Ureter (tissue), 1 donor: ENCODE measurements around the gene ANK3. TPM values are rescaled to one million over a fixed set of nuclear protein-coding genes. Genes with fewer than 3 reads are reported as not detected.

Experiments used
- DNase-seq: peaks from one replicate; pipeline ENCODE4 v3.0.0-alpha.2; 2020; ENCODE audit warnings: low spot score
- total RNA-seq: library from RNA; stranded (reverse); gene quantifications from one replicate; pipeline ENCODE4 v1.2.4, GENCODE V29; 2023
- donor health status: DM: yes; HTN: yes; CAD: no.

Gene ANK3
- total RNA-seq, 1 donor from 2014 or later, result 86.0 TPM

- DNase-seq, result no peak
These were observed 43.0 kb downstream of the ANK3 start for GRCh38 chr10:60346661-60347060.

DNA sequence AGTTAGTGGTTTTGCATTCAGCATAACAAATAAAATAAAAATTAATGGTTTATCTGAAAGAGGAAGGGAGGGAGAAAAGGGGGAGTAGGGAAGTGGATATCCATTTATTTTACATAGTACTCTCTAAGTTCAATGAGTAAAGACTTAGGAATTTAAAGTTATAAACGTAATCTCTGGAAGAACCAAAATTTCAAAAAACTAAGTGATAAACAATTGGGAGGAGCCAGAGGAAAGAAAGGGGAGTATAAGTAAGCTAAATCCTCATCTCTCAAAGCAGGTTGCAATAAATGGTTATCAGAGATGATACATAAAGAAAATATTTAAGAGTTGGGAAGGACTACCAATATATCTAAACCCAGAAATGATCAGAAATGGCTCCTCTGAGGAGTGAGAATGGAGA lies 46.4 kb downstream of the ANK3 start:
- DNase-seq, result no peak

DNA sequence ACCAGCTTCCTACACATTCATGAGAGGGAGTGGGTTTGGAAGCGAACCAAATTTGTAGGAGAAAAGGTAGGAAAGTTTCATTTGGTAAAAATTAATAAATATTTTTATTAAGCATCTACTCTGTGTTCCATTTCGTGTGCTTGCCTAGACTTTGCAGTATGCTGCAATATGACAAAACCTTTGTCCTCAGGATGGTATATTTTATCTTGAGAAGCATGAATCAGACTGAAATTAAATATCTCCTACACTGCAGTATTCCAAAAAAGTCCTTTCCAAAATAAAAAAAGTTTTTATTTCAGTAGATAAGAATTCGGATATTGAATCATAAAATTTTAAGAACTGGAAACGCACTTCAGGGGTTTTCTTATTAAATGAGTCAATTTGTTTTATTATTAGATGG lies 47.7 kb downstream of the ANK3 start:
- DNase-seq, result no peak

DNA sequence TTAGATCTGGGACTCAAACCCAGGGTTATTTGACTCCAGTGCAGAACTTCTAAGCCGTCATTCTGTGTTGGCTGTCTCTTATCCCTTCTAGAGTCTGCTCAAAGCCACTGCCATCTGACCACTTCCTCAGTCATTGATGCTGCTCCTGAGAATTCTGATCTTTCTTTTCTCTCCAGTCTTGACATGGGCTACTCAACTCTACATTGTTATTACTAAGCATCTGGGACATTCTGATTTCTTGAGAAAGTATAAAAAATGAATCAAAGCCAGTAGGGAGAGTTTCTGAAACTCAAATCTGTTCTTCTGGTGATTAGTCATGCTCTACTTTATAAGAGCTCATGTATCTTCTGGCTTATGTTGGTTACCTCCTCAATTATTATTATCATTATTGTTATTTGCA lies 48.7 kb downstream of the ANK3 start:
- no peak for DNase-seq

GRCh38 chr10:60339757-60340156 lies 49.9 kb downstream of the ANK3 start:
- DNase-seq, result no peak

DNA sequence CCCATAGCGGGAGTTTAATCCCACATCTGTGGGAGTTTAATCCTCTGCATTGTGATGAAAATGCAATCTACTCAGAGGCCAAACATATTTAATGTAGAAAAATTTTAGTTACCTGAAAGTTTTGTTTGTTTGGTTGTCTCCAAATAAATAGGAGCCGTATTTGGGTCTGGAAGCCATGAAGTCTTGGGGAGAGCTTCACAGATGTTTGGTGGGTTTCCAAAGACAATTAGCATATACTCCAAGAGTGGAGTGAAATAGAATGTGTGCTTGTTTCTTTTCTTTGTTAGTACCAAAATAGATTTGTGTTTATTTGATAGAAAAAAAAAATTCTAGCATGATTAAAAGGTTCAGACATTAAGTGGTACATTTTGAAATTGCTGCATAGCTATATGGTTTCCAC lies 50.9 kb downstream of the ANK3 start:
- no peak for DNase-seq

DNA sequence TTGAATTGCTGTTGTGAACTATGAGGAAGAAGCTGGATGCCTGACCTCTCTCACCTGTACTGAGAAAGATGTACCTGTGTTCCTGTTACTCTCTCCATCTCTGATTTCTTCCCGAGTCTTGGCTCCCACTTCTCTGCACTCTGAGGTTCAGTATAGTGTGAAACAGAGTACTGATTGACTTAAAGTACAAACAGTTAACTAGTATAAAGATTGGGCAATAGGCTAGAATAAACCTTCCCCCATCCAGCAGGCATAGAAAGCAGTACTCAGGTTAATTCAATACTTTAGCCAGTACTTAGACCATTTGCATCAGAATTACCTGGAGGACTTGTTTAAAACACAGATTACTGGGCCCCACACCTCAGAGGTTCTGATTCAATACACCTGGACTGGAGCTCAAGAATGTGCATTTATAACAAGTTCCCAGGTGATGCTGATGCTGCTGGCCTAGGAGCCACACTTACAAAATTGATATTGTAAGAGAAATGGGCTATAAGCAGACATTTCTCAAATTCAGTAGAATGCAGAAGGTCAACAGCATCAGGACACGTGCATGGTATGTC lies 51.6 kb downstream of the ANK3 start:
- no peak for DNase-seq

- DNase-seq, result no peak
These were observed 52.6 kb downstream of the ANK3 start for GRCh38 chr10:60336901-60337630.

DNA sequence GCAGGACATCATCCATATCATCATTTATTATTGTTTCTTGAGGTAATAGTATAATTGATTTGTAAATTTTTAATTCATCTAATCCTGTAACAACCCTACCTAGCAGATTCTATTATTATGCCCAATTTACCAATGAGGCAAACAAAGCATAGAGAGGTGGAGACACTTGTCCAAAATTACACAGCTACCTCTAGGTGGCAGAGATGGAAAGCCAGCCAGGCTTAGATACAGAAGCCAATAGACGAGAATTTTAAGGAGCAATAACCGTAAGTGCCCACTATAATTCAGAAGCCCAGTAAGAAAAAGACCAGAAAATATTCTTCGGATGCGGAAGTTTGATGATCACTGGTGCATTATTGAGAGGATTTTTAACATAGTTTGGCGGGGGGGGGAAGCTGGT lies 54.0 kb downstream of the ANK3 start:
- no peak for DNase-seq

- DNase-seq, result no peak
These were observed 54.7 kb downstream of the ANK3 start for GRCh38 chr10:60334991-60335390.

DNA sequence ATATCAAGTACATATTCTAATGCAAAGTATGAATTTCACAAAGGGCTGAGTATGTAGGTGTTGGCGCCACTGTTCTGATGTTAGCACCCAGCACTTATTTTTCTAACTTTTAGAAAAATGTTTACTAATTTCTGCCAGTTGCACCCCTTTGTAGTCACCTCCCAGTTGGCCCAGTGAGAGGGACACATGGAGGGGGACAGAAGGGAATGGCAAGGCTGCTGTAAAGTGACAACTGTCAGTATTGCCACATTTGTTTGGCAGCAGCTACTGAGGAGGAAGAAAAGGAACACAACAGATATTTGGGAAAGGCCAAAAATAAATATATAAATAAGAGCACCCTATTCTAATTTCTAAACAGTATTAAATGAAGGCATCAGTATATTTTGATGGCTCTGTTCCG lies 57.3 kb downstream of the ANK3 start:
- DNase-seq, result no peak

GRCh38 chr10:60331886-60332285 lies 57.8 kb downstream of the ANK3 start:
- DNase-seq, result no peak

- no peak for DNase-seq
These were observed 66.5 kb downstream of the ANK3 start for GRCh38 chr10:60323162-60323561.

GRCh38 chr10:60320666-60321065 lies 69.0 kb downstream of the ANK3 start:
- no peak for DNase-seq

DNA sequence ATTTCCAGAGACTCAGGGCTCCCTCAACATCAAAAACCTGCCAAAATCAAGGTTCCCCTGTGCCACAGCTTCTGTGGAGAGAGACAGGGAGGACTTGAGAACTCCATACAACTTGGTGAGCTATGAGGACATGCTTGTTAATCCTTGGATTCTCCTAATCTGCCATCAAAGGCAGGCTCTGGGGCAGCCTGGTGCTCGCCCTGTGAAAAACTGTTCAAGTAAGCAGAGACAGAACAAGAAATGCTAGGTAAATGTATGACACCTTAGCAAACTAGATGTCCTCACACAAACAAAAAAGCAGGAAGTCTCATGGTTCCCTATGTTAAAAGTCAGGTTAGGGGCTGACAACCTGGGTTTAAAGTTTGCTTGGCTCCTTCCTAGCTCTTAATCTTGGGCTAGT lies 73.6 kb downstream of the ANK3 start:
- no peak for DNase-seq

- DNase-seq, result no peak
These were observed 74.4 kb downstream of the ANK3 start for GRCh38 chr10:60315311-60315710.

DNA sequence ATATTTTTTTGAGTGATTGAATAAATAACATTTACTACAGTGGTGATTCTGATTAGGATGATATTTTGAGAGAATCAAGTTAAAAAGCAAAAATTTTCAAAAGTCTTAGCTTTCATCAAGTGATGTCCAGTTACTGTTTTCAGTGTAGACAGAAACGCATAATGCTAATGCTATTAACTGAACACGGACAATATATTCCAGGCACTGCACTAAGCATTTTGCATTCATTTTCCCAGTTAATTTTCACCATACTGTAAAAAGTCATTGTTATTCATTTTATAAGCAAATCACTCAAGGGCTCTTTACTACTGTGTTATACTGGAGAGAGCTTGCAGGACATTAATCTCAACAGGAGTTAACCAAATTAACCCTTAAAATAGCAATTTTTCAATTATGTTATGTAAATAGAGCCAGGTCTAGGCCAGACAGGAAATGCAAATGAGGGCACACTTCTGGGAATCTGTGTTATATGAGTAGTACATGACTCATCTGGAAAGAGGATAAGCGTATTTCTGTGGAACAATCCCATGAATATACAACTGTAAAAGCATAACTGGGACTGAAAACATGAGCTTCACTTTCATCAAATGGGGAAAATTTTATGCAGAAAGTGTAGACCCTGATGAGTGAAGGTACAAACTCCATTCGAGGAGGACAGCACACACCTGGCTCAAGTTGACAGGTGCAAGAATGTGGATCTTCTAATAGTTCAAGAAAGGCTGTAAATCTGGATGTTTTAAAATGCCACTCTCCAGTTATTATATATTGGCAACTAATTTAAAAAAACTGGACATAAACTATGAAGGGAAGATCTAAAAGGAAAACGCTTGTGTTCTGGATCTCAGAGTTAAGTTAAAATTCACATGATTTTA lies 75.4 kb downstream of the ANK3 start:
- DNase-seq, result no peak

- no peak for DNase-seq
These were observed 76.1 kb downstream of the ANK3 start for GRCh38 chr10:60313589-60313952.

GRCh38 chr10:60312818-60313588 lies 76.7 kb downstream of the ANK3 start:
- DNase-seq, result no peak

- DNase-seq, result no peak
These were observed 77.9 kb downstream of the ANK3 start for GRCh38 chr10:60311821-60312220.

GRCh38 chr10:60310740-60311139 lies 78.9 kb downstream of the ANK3 start:
- DNase-seq, result no peak

DNA sequence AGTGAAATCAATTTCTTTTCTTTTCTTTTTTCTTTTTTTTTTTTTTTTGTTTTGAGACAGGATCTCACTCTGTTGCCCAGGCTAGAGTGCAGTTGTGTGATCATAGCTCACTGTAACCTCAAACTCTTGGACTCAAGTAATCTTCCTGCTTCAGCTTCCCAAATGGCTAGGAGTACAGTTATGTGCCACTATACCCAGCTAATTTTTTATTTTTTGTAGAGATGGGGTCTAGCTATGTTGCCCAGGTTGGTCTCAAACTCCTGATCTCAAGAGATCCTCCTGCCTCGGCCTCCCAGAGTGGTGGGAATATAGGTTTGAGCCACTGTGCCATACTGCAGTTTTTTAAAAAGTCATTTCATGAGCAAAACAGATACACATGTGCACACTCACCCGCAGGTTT lies 79.8 kb downstream of the ANK3 start:
- DNase-seq, result no peak
